Small intestine (tissue), 7 donors: Measurements from ENCODE around the gene CERS5. TPM values are rescaled to one million over a fixed set of nuclear protein-coding genes. Genes with fewer than 3 reads are reported as not detected.
A peak's percentile ranks its signal among the peaks of the same experiment; 100 is the strongest.
"Not testable (repeated sequence)": the region's sequence is repeated elsewhere in the genome, so short reads cannot be mapped to it uniquely, and the experiment has no call there.

Source experiments
- DNase-seq, 2 donors: peaks; one replicate each; pipeline versions ENCODE4 v3.0.0 to v3.0.0-alpha.2; 2013
- FAIRE-seq: peaks from 2 replicates; lab custom pipeline; 2012; peaks lifted over from hg19 to GRCh38; lab: Jason Lieb, UNC
- H3K27ac ChIP-seq, 3 donors: one replicate each; pipeline ENCODE4 v1.5.1; 2013; ENCODE audit warnings: low read length in 2 of 3, mild to moderate bottlenecking in 2 of 3, control low read depth in 1 of 3, inconsistent platforms in 1 of 3, low read depth in 1 of 3, moderate library complexity in 1 of 3
- H3K27me3 ChIP-seq, 3 donors: one replicate each; pipeline ENCODE4 v1.6.1; 2013; ENCODE audit warnings: low read length in 3 of 3, inconsistent platforms in 1 of 3; ENCODE audit not compliant: control insufficient read depth in 3 of 3, insufficient read depth in 3 of 3
- H3K36me3 ChIP-seq, 3 donors: one replicate each; pipeline ENCODE4 v1.6.1; 2013; ENCODE audit warnings: low read length in 3 of 3, inconsistent platforms in 1 of 3, low read depth in 1 of 3, mild to moderate bottlenecking in 1 of 3, moderate library complexity in 1 of 3; ENCODE audit not compliant: control insufficient read depth in 3 of 3, insufficient read depth in 2 of 3
- H3K4me1 ChIP-seq, 3 donors: one replicate each; pipeline ENCODE4 v1.6.1; 2013; ENCODE audit warnings: low read length in 2 of 3, inconsistent platforms in 1 of 3, low read depth in 1 of 3, mild to moderate bottlenecking in 1 of 3, moderate library complexity in 1 of 3; ENCODE audit not compliant: control insufficient read depth in 3 of 3, insufficient read depth in 2 of 3
- H3K4me3 ChIP-seq, 3 donors: one replicate each; pipeline ENCODE4 v1.5.1; 2013; ENCODE audit warnings: low read length in 3 of 3, control low read depth in 1 of 3, inconsistent platforms in 1 of 3, low read depth in 1 of 3, mild to moderate bottlenecking in 1 of 3, moderate library complexity in 1 of 3
- H3K9me3 ChIP-seq, 2 donors: one replicate each; pipeline ENCODE4 v1.6.1; 2013; ENCODE audit warnings: low read depth in 1 of 2, low read length in 1 of 2; ENCODE audit not compliant: control insufficient read depth in 2 of 2, insufficient read depth in 1 of 2
- WGBS, 3 donors: extraction: QIAGEN DNeasy Blood & Tissue Kit; methylation state at CpG; one replicate each; pipeline ENCODE4 v1.1.7; 2013; 5-methylcytosine and 5-hydroxymethylcytosine counted together
- polyA plus RNA-seq, 4 donors: library from polyadenylated mRNA; stranded (reverse) in 3 of 4; unstranded in 1 of 4; fragments of 200-250 nt in 3 of 4; fragments of 120-200 nt in 1 of 4; gene quantifications; one replicate each; pipeline versions ENCODE4 v1.2.1 to v1.2.3, GENCODE V29; 2013
- donor health status: healthy with polysubstance abuse.
- donor health status: control.
- donor health status: control.
- donor health status: Bipolar disorder and iron deficiency.
- donor health status: healthy.

CERS5 gene
- polyA plus RNA-seq, 4 donors = 10.1 to 29.2 (median 18.9) TPM

DNA sequence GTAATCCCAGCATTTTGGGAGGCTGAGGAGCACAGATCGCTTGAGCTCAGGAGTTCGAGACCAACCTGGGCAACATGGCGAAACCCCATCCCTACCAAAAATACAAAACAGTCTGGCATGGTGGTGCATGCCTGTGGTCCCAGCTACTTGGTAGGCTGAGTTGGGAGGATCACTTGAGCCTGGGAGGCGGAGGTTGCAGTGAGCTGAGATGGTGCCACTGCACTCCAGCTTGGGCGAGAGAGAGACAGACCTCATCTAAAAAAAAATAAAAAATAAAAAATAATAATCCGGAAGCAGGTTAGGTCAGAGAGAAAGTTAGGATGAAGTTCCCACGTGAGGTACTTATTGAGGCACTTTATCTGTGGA, 82.8 kb downstream of the CERS5 start:
- not testable (repeated sequence) for FAIRE-seq, H3K27me3 ChIP-seq, H3K9me3 ChIP-seq, DNase-seq
- Histone ChIP-seq H3K27ac (peak overlapping the region; percentile 88 to 94 (median 90)), H3K4me1 (peaks cover 0 to 43% (median 9%) of the 10 kb centered on the region in 3 donors), H3K36me3 (peaks cover 8 to 18% (median 12%) of the 10 kb centered on the region in 3 donors), H3K4me3 (peak overlapping the region; percentile 78 to 88 (median 80))
- 39 to 43% (median 40%) methylated on average over 7 of the region's 7 CpGs for WGBS, 3 donors

GRCh38 chr12:50083301-50083700, 83.9 kb downstream of the CERS5 start:
- no peak overlapping the region for H3K4me3 ChIP-seq
- H3K9me3 ChIP-seq = no peaks in the 10 kb centered on the region
- DNase-seq (no peak), FAIRE-seq (no peak)
- H3K4me1 ChIP-seq = peaks cover 0 to 43% (median 9%) of the 10 kb centered on the region in 3 donors
- no peaks in the 10 kb centered on the region for H3K27me3 ChIP-seq
- H3K27ac ChIP-seq = peak overlapping the region; percentile 11 to 91 (median 91)
- 75 to 91% (median 91%) methylated on average over 1 of the region's 1 CpG for WGBS, 3 donors
- H3K36me3 ChIP-seq = peaks cover 6 to 16% (median 12%) of the 10 kb centered on the region in 3 donors

DNA sequence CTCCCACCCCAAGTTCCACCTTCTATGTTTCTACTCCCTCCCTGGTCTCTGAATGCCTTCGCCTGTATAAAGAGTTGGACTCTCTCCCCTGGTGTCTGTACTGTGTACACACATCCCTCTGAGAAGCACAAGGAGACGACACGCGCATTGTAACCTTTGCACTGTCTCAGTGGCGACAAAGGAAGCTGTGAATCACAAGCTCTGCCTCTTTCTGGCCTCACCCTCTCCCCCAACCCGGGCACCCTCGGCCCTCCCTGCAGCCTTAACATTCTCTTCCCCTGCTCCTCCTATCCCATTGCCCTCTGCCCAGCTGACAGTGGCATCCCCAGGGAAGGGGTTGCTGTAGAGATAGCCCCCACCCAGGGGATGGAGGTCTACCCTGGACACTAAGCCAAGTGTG, 84.5 kb downstream of the CERS5 start:
- Histone ChIP-seq H3K9me3 (no peaks in the 10 kb centered on the region), H3K27me3 (no peaks in the 10 kb centered on the region), H3K36me3 (peaks cover 4 to 14% (median 11%) of the 10 kb centered on the region in 3 donors), H3K4me3 (no peak overlapping the region), H3K27ac (peak overlapping the region; percentile 59 to 91 (median 91)), H3K4me1 (peaks cover 0 to 43% (median 9%) of the 10 kb centered on the region in 3 donors)
- DNase-seq (peak; percentile 95 to 96), FAIRE-seq (no peak)
- 12 to 60% (median 38%) methylated on average over 7 of the region's 7 CpGs for WGBS, 3 donors

DNA sequence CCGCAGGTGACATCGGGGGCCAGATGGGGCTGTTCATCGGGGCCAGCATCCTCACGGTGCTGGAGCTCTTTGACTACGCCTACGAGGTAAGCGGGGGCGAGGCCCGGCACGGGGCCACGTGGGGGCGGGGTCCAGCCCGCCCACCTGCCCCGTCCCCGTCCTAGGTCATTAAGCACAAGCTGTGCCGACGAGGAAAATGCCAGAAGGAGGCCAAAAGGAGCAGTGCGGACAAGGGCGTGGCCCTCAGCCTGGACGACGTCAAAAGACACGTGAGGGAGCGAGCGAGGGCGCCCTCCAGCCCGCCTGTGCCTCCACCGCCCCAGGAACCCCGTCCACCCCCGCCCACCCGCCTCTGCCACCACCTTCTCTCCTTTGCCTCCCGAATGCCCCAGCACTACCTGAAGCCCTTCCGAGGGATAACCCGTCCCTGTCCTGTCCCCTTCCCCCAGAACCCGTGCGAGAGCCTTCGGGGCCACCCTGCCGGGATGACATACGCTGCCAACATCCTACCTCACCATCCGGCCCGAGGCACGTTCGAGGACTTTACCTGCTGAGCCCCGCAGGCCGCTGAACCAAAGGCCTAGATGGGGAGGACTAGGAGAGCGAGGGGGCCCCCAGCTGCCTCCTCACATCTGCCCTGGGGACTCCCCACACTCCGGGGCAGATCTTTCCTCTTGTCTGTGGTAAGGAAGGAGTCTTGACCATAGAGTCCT, 85.9 kb downstream of the CERS5 start:
- Histone ChIP-seq H3K9me3 (no peaks in the 10 kb centered on the region), H3K4me1 (peaks cover 0 to 43% (median 9%) of the 10 kb centered on the region in 3 donors), H3K36me3 (peaks cover 0 to 7% (median 0%) of the 10 kb centered on the region in 3 donors), H3K4me3 (no peak overlapping the region), H3K27ac (peak overlapping the region in 1 of 3 donors; percentile 91), H3K27me3 (no peaks in the 10 kb centered on the region)
- WGBS, 3 donors = 61 to 65% (median 63%) methylated on average over 37 to 46 of the region's 46 CpGs
- DNase-seq (peak in 1 of 2 donors; percentile 47), FAIRE-seq (no peak)

DNA sequence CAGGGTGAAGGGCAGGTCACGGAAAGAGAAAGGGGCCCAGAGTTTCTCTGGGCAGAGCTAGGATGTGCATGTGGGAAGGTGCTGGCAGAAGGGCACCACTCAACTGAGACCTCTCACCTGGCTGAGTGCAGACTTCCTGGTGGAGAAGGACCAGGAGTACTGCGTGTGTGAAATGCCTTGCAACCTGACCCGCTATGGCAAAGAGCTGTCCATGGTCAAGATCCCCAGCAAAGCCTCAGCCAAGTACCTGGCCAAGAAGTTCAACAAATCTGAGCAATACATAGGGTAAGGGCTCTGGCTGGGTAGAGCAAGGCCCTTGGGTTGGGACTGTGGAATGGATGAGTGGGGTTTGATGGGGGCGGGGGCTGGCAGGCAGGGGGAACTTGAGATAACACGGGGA, 87.4 kb downstream of the CERS5 start:
- 85 to 87% (median 85%) methylated on average over 5 of the region's 5 CpGs for WGBS, 3 donors
- Histone ChIP-seq H3K4me1 (peaks cover 0 to 51% (median 9%) of the 10 kb centered on the region in 3 donors), H3K4me3 (no peak overlapping the region), H3K27ac (no peak overlapping the region), H3K36me3 (peaks cover 0 to 7% (median 0%) of the 10 kb centered on the region in 3 donors), H3K27me3 (no peaks in the 10 kb centered on the region), H3K9me3 (no peaks in the 10 kb centered on the region)
- FAIRE-seq (no peak), DNase-seq (no peak)

Other genes starting within 250 kb of the CERS5 start
- gene AQP2, start 216.6 kb downstream of the CERS5 start, polyA plus RNA-seq = under 1 TPM in 1 of 4 donors, not detected in 3; 0.04 TPM
- gene AQP5, start 205.5 kb downstream of the CERS5 start, polyA plus RNA-seq = under 1 TPM in 2 of 4 donors, not detected in 2; 0.12 TPM
- under 1 TPM in 2 of 4 donors, not detected in 2; 0.09 to 0.31 TPM for gene AQP6, start 194.4 kb downstream of the CERS5 start, polyA plus RNA-seq
- gene RACGAP1, start 141.9 kb downstream of the CERS5 start, polyA plus RNA-seq = 10 to 100 TPM in 2 of 4 donors, 1 to 10 TPM in 2; 3.5 to 25.9 (median 14.4) TPM
- gene ASIC1, start 109.8 kb downstream of the CERS5 start, polyA plus RNA-seq = 1 to 10 TPM in 1 of 4 donors, under 1 TPM in 2, not detected in 1; 0.81 to 2.2 (median 0.85) TPM
- 10 to 100 TPM; 18.1 to 54.1 (median 20.7) TPM for gene SMARCD1, start 82.0 kb downstream of the CERS5 start, polyA plus RNA-seq
- gene GPD1, start 63.4 kb downstream of the CERS5 start, polyA plus RNA-seq = 100 to 1,000 TPM in 3 of 4 donors, 10 to 100 TPM in 1; 97.1 to 198 (median 157) TPM
- gene COX14, start 55.1 kb downstream of the CERS5 start, polyA plus RNA-seq = 100 to 1,000 TPM in 3 of 4 donors, 10 to 100 TPM in 1; 61.9 to 236 (median 158) TPM
- 100 to 1,000 TPM in 3 of 4 donors, 10 to 100 TPM in 1; 89.7 to 219 (median 114) TPM for gene LIMA1, start 116.2 kb upstream of the CERS5 start, polyA plus RNA-seq
- gene FAM186A, start 229.2 kb upstream of the CERS5 start, polyA plus RNA-seq = under 1 TPM in 1 of 4 donors, not detected in 3; 0.34 TPM
- 10 to 100 TPM in 3 of 4 donors, 1 to 10 TPM in 1; 6.8 to 29.2 (median 12.6) TPM for gene LARP4, start 233.5 kb upstream of the CERS5 start, polyA plus RNA-seq